ENCODE results near the gene ZNF407.

DNA sequence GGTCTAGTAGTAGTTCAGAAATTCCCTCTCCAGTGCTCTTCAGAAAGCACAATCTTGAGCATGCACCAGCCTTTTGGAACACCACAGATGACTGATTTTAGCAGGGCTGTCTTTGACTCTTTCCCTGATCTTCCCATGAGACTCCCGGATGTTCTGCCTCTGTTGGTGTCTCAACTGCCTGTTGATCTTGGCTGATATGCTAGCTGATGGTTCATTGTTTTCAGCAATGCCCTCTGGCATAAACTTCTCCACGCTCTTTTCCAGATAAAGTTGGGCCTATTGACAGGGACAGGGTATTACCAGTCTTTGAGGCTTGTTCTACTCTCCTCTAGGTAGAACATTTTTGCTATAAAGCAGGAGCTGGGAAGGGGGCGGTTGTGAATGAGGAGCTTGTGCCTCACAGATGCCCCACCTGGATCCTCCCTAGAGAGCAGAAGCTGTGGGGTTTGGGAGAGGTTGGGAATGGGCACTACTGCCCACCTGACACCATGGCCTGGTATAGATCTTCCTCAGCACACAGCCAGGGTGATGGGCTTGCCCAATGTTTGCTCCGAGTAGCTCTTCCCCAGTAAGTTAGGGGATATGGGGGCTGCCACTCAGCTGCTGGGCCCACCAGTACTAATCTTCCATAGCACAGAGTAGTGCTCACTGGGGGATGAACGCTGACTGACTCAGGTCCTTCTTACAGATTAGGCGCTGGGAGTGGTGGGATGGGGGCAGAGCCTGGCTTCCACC, 500.0 kb downstream of the ZNF407 start:
- TF ChIP-seq, protein P1, sequence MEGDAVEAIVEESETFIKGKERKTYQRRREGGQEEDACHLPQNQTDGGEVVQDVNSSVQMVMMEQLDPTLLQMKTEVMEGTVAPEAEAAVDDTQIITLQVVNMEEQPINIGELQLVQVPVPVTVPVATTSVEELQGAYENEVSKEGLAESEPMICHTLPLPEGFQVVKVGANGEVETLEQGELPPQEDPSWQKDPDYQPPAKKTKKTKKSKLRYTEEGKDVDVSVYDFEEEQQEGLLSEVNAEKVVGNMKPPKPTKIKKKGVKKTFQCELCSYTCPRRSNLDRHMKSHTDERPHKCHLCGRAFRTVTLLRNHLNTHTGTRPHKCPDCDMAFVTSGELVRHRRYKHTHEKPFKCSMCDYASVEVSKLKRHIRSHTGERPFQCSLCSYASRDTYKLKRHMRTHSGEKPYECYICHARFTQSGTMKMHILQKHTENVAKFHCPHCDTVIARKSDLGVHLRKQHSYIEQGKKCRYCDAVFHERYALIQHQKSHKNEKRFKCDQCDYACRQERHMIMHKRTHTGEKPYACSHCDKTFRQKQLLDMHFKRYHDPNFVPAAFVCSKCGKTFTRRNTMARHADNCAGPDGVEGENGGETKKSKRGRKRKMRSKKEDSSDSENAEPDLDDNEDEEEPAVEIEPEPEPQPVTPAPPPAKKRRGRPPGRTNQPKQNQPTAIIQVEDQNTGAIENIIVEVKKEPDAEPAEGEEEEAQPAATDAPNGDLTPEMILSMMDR (IDR thresholded peaks at IDR 0.05) = no peak
- TF ChIP-seq POLR2A (IDR thresholded peaks at IDR 0.05) = no peak

All from heart left ventricle (tissue), 13 donors.